GM18517 (cell line): ENCODE measurements around the gene SPATA13.
A peak's percentile ranks its signal among the peaks of the same experiment; 100 is the strongest.

Source experiments
- ATAC-seq: cut with Tn5 transposase; IDR thresholded peaks from one replicate; pipeline ENCODE4 v1.9.1; 2021; ENCODE audit warnings: mild to moderate bottlenecking, moderate library complexity; ENCODE audit not compliant: unreplicated experiment

The SPATA13 gene

DNA sequence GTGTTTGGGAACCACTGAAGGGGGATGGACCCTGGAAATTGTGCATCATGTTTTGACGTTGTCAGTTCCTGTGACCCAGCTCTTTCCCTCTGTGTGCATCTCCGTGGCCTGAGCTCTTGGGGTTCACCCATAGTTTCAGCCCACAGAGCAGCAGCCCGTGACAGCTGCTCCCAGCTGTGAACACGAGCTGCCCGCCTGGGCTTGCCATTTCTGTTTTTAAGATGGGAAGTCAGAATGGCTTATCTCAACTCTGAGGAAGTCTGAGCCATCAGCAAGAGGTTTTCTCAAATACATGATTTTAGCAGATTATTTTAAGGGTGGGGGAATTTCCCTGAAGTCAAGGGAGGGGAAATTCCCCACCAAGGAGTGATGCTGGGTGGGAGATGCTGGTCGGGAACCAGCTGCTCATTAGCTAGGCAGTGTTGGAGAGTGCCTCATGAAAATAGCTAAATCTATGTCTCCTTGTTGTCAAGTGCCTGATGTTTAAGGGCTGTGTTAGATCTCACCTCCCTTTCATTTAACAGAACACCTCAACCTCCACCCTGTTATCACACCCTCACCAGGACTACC is 114.0 kb downstream of the SPATA13 start:
- ATAC-seq, result peak; percentile 43

DNA sequence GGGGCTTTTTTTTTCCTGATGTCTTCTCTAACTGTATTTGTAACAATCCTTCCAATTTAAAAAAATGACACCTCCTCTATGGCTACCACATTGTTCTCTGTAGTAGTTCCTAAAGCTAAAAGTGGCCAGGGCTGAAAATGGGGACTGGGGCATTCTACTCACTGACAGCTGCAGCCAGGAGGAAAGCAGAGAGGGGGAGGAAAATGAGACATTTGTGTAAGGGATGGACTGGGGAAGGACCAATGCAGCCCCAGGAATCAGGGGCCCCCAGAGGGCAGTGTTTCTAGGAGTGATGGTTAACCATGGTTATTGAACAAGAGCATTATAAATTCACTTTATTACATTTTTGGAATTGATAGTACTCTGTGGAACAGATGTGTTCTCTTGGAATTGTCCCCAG is 114.5 kb downstream of the SPATA13 start:
- no peak for ATAC-seq

DNA sequence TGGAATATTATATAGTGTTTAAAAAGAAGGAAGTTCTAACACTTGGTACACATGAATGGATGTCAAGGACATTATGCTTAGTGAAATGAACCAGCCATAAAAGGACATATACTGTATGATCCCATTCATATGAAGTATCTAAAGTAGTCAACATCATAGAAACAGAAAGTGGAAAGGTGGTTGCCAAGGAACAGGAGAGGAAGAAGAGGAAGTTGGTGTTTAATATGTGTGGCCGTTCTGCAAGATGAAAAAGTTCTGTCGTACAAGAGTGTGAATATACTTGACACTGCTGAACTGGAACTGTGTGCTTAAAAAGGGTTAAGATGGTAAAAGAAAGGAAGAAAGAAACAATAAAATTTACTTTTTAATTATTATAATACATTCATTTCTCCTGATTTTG is 115.8 kb downstream of the SPATA13 start:
- ATAC-seq, result no peak

DNA sequence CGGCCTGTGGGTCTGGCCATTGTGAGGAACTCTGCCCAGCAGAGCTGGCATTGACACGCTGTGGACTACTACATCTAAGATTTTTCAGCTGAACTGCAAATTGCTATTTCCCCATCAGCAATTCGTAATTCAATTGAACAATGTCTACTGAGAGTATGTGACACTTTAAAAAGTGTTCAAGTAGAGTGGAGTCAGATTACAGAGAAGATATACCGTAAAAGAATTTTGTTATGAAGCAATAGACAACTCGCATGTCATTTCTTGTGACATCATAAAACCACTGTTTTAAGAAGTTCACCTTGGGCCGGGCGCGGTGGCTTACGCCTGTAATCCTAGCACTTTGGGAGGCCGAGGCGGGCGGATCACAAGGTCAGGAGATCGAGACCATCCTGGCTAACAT is 116.3 kb downstream of the SPATA13 start:
- ATAC-seq, result no peak

DNA sequence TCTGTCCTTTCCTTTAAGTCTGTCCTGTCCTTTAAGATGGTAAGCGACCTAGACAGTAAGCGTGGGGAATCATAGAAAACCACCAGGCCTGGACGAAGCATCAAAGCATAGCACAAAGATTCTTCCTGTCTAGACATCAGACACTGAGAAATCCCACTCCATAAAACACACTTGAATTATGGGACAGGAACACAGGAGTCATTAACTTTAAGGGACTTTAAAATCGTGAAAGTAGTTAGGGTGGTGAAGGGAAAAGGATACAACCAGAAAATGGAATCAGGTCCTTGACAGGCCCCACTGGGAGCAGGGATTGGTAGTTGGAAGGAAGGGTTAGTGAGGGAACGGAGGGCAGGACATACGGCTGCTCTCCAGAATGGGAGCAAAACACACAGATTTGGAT is 117.2 kb downstream of the SPATA13 start:
- no peak for ATAC-seq

DNA sequence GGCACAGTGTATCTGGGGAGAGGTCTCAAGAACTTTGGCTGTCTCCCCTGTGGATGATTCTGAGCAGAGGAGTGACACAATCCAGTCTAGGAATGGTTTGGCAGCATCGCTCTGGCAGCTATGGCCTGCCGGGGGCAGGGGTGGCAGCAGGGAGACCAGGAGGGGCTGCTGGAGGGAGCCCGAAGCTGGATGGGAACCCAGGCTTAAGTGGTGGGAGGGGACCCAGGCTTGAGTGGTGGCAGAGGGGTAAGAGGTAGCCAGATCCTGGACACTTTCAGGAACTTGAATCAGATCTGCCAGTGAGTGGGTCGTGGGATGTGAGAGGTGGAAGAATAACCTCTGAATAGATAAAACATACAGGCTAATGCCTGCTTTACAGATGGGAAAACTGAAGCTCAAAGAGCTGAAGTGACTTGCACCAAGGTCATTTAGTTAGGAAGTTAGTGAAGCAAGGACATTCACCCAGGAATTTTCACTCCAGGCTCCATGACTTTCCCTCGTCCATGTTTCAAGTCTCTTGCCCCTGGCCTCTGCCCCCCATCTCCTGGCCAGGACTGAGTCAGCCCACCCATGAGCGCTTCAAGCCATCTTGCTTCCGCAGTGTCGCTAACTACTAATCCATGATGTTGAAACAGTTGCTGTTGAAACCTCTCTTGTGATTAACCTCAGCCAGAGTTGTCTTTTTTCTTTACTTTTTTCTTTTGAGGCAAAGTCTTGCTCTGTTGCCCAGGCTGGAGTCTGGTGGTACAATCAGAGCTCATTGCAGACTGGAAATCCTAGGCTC is 119.0 kb downstream of the SPATA13 start:
- no peak for ATAC-seq

DNA sequence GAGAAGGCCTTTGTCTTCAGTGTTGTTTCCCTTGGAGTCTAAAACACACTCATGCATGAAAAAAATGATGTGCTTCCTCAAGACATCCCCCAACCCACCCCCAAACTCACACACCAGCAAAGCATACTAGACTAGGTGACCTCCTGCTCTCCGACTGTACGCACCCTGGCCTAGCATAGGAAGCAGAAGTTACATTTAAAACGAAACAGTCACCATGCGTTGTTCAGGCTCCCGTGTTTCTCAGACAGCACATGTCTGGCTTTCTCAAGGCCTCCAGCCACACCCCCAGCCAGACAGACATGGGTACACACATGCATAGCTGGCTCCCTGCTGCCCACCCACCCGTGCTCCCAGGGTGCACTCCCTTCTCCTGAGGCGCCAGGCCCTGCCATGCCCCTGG is 120.2 kb downstream of the SPATA13 start:
- ATAC-seq, result no peak

DNA sequence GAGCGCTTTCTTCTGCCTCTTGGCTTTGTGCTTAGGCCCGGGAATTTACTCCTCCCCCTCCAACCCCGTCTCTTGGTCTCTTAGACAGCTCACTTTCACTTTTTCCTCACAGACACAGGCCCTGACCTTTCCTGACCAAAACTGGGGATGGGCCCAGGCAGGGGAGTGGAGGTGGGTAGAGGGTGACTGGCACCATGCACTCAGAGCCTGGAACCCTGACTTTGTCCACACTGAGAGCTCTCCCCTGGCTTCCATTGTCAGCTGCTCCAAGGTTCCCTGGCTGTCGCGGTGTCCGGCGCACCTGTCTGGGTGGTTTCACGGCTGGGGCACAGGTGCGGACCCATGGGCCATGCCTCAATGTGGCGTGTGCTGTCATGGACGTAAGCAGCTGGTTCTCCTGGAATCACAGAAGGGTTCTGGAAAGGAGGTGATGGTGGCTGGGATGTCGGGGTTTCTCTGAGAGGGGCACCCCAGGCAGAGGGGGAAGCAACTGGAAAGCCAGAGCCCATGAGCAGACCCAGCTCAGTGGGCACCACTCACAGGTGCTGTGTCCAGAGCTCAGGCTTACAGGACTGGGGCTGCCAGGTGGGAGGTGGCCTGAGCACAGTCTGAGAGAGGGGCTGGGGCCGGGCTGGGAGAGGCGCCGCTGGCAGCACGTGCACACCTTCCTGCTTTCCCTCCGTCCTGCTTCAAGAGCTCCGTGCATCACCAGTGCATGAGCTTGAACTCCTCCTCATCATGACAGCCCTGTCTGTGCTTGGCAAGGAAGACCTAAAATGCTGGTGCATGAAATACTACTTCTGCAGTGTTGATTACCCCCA is 120.9 kb downstream of the SPATA13 start:
- no peak for ATAC-seq

DNA sequence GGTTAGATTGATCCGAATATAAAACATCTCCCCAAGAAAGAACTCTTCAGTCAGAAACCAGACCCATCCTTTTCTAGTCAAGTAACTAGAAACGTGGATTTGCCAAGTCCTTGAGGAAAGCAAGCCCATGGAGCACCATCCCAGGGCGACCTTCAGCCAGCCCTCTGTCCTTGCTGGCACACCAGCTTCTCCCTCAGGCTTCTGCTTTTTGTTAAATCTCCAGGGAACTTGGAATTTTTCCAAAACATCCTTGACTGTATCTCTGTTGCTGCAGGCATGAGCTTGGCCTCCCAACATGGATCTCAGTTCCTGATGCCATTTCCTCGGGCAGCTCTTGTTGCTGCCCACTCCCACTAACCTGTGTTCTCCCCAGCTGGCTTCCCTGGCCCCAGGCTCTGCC is 121.7 kb downstream of the SPATA13 start:
- no peak for ATAC-seq

DNA sequence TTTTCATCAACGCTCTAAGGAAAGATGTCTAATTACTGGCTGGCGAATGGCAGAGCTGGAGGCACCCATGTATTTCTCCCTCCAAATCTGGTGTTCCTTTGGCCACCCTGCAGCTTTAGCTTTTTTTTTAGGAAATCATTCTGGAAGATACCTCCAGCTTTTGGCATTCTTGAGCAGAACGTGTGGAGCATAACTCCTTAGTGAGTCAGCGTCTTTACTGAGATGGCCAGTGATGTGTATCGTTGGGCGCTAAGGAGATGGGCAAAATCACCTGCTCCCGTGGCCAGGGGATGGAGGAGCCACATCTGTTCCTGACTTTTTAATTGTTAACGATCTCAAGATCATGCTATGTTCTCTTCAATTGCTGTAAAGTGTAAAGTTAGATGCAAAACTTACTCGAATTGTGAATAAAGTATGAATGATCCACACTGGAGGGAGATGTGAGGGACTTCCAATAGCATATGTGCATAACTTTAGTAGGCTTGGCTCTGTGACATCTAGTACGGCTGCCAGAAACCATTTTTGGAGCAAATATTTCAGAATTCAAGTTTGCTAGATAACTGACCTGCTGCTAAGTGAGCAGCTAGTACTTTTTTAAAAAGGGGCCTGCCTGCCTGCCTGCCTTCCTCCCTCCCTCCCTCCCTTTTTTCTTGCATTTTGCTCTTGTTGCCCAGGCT is 124.5 kb downstream of the SPATA13 start:
- ATAC-seq, result no peak

DNA sequence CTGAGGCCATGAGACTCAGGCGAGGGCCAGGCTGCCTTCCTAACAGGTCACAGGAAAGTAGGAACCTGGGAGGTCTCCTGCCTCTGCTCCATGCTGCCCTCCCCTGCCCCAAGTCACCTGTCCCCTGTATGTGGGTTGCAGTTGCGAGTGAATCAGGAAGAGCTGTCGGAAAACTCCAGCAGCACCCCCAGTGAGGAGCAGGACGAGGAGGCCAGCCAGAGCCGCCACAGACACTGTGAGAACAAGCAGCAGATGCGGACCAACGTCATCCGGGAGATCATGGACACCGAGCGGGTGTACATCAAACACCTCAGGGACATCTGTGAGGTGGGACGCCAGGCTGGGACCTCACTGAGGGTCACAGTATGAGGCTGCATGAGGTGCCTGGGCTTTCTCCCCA is 126.1 kb downstream of the SPATA13 start:
- ATAC-seq, result no peak

DNA sequence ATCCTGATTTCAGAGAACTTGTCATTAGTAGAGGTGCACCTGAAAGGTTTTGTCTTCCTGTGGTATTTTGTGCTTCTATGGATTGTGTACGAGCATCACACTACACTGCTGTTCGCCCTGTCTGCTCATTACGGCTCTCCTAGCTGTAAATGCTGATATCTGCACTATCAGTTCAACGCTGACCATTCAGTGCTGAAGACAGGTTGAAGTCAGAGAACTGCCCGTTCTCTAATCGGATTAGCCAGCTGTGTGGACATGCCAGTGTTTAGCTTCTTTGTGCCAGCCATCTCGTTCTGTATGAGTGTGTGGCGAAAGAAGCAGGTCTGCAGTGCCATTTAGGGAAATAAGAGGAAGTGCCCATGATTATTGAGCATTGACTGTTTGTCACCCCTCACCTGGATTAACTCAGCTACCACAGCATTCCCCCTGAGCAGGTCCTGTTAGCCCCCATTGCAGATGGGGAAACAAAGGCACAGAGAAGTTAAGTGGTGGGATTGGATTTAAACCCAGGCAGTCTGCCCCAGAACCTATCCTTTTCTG is 127.3 kb downstream of the SPATA13 start:
- ATAC-seq, result no peak

DNA sequence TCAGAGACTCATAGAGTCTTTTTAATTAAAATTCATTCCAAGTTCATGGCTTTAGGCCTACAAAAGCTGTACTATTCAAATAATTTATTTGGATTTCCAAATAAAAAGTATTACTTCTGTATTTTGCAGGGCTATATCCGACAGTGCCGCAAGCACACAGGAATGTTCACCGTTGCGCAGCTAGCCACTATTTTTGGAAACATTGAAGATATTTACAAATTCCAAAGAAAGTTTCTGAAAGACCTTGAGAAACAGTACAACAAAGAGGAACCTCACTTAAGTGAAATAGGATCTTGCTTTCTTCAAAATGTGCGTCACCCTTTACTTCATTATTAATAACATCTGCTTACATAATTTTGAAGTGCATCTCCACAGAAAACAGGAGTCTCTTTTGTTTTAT is 128.3 kb downstream of the SPATA13 start:
- no peak for ATAC-seq

DNA sequence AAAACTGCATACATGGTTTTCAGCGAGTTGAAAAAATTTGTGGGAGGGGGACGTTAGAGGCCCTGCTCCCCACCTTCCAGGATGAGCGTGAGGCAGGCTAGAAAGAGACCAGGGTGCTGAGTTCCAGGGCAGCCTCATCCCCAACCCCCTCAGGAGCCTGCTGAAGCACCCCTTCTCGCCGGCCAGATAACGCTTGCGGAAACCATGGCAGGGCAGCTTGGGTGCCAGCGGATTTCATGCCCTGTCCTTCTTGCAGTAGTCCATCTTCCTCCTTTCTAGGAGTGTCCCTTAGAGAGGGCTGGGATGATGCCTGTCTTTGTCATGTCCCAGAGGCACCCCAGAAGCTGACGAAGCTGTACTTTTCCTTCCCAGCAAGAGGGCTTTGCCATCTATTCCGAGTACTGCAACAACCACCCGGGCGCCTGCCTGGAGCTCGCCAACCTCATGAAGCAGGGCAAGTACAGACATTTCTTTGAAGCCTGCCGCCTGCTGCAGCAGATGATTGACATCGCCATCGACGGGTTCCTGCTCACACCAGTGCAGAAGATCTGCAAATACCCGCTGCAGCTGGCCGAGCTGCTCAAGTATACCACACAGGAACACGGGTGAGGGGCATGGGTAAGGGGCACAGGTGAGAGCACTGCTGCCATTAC is 129.9 kb downstream of the SPATA13 start:
- no peak for ATAC-seq

DNA sequence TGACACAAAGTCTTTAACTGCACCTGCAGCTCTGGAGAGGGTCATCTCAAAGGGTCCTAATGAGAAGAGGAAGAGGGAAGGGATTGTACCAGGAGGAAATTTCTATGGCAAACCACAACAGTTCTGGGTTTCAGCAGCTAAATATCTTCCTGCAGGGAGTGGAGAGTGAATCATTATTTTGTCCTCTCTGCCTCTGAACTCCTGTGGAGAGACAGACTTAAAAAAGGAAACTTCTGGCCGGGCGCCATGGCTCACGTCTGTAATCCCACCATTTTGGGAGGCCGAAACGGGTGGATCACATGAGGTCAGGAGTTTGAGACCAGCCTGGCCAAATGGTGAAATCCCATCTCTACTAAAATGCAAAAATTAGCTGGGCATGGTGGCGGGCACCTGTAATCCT is 132.0 kb downstream of the SPATA13 start:
- ATAC-seq, result no peak

DNA sequence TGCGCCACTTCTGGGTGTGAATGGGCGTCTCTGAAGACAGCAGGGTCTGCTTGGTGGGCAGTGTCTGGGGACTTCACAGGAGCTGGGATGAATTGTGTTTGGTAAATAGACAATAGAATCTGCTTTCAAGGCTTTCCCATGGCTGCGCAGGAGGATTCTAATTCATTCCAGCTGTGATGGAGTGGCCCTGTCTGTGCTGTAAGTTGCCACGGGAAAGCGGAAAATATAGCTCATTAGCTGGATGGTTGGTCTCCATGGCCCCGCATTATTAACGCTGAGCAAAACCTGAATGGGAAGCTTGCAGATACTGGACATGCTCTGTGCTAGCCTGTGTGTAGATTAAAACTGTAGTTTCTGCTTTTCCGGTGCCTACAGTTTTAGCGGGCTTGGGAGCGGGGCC is 133.2 kb downstream of the SPATA13 start:
- no peak for ATAC-seq

DNA sequence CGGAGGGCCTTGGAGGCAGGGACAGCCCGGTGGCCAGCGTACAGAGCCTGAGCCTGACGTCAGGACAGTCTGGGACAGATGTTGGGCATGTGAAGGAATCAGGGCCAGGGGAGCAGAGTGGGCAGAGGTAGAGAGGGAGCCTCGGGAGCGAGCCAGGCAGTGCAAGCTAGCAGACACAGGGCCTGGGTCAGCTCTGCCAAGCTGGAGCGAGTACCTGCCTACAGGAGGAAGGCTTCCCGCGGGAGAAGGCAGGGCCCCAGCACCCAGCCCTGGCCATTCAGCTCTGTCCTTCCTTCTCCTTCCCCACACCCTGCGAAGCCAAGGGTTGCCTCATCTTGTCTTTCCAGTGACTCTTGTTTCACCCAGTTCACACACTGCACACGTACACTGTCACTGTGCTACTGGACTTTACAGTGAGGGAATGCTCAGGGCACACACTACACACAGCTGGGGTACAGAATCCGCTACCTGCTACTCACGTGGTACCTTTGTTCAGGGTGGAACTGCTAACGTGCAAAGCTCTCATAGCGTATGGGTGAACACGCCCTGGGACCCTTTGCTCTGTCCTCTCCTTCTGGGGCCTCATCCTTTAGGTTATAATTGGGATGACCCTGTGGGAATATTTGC is 139.1 kb downstream of the SPATA13 start:
- ATAC-seq, result no peak

DNA sequence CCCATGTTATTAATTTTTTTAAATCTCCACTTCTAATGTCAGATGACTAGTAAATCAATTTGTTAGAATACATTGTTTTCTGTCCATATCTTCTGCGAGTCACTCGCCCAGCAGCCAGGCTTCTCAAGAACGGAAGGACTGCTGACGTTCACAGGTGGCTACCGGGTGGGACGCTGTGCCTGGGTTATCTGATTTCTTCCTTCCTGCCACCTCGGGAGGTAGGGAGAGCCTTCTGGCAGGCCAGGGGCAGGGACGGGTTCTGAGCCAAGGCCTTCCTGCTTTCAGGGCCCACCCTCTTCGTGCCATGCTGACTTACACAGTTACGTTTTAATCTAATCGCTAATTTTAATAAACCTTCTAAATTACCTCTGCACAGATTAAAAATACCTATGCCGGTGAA is 140.9 kb downstream of the SPATA13 start:
- no peak for ATAC-seq

DNA sequence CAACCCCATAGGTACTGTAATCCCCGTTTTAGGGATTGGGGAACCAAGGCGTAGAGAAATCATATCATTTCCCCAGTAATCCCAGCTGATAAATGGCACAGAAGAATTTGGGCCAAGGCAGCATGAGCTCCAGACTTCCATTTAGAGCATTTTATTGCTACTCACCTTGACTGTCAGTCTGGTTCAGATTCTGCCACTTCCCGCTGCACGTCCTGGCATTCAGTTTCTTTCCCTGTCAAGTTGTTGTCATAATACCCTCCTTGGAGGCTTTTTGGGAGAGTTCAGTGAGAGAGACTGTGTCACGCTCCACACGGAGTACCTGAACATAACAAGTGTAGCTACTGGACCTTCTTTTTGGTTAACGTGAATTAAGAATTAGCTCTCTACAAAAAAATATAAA is 141.4 kb downstream of the SPATA13 start:
- no peak for ATAC-seq

DNA sequence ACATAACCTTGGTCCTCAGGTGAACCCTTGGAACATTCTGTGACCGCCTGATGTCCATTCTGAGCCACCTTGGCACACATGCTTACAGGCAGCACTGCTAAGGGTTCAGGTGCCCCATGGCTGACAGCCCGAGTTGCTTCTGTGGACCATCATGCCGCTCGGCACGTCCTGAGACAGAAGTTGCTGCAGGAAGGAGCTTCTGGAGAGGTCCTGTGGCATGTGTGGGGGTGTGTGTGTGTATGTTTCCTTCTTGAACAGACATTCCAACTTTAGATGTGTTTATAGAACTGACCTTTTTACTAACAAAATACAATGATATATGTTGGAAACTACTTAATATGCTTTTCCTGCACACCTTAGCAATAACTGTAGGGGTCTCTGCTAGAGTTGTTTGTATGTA is 144.1 kb downstream of the SPATA13 start:
- no peak for ATAC-seq
